GM18508 (cell line): ENCODE measurements around the gene ESPNL.

Experiments
- ATAC-seq: cut with Tn5 transposase; IDR thresholded peaks from one replicate; pipeline ENCODE4 v1.9.1; 2021; ENCODE audit warnings: moderate number of reproducible peaks; ENCODE audit not compliant: insufficient read depth, unreplicated experiment

ESPNL gene

DNA sequence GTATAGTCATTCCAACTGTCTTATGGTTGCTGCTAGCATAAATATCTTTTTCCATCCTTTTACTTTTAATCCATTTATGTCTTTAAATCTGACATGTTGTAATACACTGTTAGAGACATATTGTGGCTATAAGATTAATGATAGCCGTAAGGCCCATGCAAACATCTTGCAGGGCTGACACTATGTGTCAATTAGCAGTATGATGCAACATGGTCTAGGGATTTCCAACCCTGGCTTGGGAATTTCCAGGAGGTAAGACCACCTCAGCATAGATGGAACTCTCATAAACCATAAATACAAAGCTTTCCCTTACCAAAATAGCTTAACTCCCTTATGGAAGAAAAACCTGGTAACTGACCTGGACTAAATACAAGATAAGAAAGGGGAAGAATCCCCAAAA, 22.8 kb upstream of the ESPNL start:
- no peak for ATAC-seq

DNA sequence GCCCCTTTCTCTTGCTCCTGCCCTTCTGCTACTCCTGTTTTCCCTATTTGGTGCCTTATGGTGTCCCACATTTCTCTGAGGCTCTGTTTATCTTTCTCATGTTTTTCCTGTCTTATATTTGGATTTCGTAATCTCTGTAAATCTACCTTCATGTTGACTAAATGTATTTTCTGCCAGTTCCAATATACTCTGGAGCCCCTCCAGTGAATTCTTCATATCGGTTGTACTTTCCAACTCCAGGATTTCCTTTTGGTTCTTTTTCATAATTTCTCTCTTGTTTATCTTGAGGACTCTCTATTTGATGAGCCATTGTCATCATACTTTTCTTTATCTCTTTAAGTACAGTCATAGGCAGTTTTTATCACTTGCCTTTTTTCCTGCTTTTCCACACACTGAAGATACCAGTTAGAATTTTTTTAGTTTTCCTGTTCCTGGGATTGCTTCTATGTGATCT, 20.2 kb upstream of the ESPNL start:
- ATAC-seq: no peak

DNA sequence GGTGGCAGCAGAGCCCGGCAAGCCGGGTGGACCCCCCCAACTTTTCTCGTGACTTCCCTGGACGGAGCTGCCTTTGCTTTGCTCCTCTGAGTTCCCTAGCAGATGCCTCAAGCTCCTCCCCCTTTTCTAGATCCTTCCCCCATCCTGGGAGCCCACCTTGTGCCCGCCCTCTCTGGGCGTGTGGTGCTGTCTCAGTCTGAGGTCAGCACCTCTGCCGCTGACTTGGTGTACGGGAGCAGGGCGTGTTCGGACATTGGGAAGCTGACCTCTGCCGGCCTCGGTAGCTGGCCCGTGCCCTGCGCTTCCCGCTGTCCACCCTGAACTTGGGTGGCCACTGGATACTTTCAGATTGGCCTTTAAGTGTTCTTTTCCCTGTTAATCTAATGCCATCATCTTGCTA, 19.6 kb upstream of the ESPNL start:
- no peak for ATAC-seq

DNA sequence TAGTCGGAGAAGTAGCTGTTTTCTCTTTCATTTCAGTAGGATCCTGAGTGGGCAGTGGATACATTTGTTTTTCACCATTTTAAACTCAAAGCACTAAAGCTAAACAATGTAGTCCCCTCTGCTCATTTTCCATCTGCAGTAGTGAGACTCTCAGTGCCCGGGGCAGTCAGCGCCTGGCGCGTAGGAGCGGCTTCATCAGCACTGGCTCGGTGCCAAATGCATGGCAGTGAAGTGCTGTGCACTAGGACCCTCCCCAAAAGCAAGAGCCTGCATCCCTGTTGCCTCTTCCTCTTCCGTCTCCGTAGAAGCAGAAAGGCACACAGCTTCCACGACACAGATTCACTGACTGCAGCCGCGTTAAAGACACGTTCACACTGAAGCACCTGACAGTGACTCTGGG, 19.0 kb upstream of the ESPNL start:
- ATAC-seq: no peak

DNA sequence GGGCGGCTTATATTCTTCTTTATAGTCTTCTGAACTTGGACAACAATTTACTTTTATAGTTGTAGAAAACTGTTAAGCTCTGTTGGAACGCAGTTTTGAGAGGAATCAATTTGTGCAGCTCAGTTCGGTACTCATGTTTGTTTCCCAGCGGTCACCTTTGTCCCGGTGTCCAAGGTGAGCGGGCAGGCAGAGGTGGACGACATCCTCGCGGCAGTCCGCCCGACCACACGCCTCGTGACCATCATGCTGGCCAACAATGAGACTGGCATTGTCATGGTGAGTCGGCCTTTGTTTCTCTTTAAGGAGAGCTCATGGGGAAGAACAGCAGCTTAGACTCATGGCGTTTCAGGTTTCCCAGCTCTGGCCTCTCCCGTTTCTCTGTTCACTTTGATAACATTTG, 18.6 kb upstream of the ESPNL start:
- ATAC-seq: no peak

DNA sequence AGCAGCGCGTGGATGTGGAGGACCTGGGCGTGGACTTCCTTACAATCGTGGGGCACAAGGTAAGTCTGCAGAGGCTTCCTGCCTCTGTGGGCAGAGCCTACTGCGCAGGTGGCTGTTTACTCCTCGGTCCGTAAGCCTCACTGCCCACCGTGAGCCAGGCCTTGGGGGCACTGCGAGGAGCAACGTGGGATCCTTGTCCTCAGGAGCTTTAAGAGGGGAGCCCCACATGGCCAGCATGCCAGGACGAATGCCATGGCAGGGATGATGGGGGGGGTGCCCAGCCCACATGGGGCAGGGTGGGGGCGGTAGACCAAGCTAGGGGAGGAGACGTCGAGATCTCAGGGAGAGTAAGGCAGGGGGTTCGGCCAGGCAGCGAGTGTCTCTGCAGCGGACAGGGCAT, 18.0 kb upstream of the ESPNL start:
- ATAC-seq: no peak

DNA sequence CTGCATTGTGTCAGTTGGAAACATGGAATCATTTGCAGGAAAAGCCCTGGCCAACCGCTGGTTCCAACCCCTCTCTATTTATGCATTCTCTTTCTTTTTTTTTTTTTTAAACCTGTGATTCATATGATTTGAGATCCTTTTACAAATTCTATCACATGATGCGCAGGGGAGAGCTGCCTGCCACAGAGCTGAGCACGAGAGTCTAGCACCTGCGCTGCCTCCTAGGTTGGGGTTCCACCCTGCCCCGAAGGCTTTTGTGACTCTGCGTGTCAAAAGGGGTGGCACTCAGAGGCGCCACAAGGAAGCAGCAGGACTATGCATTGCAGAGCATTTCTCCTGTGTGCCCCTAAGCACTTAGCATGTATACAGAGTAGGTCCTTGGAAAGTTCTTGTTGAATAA, 17.3 kb upstream of the ESPNL start:
- ATAC-seq: no peak

DNA sequence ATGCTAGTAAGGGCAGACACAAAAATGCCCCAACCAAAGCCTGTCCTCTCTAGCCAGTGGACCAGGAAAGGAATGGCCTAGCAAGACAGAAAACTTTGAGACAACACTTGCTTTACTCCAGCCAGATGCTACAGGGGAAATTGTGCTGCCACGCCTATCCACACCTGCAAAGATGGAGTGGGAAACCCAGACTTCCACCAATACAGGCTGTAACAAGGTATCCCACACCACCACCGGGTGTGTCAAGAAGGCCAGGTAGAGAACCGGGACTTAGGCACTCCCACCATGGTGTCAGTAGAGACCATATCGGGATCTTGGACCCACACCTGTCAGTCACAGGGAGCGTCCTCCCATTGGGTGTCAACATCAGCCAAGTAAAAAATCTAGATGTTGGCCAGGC, 16.2 kb upstream of the ESPNL start:
- no peak for ATAC-seq

DNA sequence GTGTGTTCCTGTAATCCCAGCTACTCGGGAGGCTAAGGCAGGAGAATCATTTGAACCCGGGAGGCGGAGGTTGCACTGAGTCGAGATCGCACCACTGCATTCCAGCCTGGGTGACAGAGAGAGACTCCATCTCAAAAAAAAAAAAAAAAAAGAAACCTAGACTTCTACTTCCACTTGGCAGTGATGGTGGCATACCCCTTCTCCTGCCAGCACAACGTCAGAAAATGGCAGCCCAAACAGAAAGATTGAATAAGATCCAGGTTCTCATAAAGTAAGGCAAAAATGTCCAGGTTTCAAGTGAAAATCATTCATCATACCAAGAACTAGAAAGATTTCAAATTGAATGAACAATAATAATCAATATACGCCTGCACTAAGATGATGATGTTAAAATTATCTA, 15.4 kb upstream of the ESPNL start:
- ATAC-seq: no peak

DNA sequence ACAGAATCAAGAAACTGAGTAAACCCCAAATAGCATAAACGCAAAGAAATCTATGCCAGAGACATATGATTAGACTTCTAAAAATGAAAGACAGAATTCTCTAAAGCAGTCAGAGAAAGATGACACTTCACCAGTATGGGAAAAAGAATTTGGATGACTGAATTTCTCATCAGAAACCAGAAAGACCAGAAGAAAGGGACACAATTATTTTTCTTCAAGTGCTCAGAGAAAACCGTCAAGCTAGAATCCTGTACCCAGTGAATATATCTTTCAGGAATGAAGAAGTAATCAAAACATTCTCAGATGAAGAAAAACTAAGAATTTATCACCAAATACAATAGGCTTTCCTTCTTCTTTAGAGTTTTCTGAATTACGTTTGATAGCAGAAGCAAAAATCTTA, 14.2 kb upstream of the ESPNL start:
- ATAC-seq: no peak

DNA sequence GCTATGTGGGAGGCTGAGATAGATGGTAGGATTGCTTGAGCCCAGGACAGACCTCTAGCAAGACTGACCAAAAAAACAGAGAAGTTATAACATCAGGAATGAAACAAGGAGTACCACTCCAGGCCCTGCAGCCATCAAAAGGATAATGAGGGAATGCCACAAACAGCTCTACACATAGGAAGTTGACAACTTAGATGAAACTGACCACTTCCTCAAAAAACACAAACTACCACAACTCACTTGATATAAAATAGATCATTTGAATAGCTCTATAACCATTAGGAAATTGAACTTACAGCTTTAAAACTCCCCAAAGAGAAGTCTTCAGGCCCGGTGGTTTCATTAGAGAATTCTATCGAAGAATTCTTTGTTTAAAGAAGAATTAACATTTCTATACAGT, 12.9 kb upstream of the ESPNL start:
- no peak for ATAC-seq

DNA sequence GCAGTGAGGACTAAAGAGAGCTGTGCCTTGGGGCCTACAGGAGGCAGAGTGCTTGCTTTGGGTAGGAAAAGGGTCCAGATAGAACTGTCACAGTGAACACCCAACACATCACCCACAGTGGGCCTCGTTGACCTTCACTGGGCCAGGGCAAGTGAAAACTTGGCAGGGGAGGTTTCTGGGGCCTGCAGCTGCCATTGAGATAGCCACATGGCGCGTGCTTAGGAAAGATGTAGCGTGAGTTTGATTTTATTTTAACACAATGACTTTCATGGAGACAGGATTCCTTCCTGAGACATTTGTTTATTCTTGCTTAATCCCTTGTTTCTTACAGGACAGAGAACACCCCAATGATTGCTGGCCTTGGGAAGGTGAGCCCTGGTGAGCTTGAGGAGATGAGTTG, 9.3 kb upstream of the ESPNL start:
- no peak for ATAC-seq

DNA sequence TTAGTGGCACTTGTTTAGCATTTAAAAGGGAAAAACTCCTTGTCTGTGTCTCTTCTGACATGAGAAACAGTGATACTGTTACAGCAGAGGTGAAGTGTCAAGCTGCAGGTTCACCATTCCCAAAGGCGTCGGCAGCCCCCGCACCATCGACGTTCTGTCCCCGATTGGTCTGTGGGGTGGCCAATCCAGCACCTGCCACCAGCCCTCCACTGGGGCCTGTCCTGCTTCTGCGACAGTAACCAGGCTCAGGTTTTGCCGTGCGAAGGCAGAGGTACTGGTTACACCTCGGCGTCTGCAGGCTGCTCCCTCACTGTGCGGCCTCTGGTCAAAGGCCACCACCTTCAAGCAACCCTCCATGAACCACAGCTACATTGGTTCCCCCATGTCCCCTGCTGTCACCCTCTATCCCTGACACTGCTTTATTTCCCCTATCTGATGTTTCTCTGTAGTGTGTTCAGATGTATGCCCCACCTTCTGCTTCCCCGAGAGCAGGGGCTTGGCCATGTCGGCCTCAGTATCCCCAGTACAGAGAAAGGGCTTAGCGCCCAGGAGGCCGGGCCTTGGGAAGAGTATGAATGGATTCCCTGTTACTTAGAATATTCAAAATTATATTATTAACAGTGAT, 8.6 kb upstream of the ESPNL start:
- no peak for ATAC-seq

DNA sequence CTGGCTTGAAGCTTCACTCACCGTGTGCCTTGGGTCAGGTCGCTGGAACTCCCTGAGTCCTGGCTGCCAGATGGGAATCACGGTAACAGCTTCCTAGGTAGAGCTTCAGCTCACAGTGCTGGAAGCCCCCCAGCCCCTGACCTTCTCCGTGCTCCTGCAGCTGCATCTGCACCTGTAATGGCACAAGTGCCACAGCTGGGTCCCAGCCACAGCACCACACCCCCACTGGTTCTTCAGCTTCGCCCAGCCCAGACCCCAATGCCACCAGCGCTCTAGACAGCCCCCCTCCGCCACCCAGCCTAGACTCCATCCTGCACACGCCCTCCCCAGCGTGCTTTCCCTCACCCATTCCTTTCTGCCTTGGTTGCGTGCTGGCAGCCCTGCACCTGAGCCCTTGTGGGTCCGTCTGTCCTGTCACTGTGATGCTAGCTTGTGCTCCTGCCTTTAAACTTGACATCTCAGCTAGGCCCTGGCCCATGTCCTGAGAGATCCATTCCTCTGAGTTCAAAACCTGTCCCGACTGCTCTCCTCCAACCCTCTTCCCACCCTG, 7.6 kb upstream of the ESPNL start:
- ATAC-seq: no peak

DNA sequence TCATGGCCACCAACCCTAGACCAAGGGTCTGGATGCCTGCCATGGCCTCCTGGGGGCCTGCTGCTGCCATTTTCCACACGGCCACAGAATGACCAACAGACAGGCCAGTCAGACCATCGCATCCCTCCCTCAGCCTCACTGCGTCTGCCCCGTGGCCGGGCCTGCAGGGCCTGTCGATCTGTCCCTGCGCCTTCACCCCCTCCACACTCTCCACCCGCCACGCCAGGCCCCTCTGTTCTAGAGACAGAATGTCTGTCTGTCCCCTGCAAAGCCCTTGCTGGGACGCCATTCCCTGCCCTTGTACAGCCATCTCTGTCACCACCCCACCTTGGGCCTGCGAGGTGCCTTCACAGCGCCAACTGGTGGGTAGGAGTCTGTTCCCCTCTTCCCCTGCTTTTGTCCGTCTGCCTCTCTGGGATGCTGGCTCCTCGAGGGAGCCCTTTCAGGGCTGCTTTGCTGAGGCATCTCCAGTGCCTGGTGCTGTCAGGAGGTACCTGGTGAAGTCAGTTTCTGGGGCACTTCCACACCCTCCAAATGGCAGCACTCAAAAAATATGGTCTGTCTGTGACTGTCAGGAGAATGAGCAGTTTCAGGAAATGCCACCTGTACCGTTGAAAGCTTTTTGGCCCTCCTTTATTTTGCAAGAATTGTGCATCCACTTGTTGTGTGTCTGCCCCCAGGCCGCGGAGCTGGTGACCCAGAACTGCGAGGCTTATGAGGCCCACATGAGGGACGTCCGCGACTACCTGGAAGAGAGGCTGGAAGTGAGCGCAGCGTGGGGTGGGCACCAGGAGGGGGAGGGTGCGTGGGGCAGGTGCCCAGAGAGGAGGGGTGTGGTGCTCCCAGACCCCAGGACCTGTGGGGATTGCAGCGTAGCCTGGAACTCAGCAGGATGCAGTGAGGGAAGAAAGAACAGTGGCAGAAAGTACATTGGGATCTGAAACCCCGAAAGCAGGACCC, 6.7 kb upstream of the ESPNL start:
- no peak for ATAC-seq

DNA sequence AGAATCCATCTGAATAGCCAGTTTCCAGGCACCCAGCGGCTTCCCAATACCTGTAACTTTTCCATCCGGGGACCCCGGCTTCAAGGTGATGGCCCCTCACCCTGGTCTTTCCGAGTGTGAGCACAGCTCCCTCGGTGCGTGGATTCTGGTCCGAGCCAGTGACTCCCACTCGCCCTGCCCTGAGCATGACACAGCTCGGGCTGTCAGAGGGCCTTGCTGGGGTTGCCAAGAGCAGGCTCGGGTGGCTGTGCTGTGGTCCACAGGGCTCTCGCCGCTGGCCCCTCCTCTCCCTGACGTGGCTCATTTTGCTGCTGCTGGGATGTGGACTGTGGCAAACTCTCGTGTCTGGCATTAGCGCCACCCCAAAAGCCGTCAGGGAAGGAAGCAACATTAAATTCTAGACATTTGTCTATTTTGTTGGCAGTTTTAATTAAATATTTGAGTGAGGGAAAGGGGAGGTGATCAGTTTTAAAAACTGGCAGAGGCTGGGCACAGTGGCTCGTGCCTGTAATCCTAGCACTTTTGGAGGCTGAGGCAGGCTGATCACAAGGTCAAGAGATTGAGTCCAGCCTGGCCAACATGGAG, 5.6 kb upstream of the ESPNL start:
- no peak for ATAC-seq

DNA sequence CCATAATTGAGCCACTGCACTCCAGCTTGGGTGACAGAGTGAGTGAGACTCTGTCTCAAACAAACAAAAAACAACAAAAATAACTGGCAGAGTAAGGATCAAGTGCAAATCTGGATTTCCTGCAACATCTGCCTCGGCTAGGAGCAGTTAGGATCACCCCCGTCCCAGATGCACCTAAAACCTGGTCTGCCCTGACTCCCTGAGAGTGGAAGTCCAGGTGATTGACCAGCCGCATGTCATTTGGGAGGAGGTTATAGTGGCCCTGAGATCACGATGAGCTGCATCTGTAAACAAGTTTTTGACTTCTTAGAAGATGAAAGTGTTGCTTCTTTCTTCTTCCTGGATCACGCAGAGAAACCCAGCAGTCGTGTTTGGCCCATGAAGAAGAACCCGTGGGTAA, 5.0 kb upstream of the ESPNL start:
- no peak for ATAC-seq

DNA sequence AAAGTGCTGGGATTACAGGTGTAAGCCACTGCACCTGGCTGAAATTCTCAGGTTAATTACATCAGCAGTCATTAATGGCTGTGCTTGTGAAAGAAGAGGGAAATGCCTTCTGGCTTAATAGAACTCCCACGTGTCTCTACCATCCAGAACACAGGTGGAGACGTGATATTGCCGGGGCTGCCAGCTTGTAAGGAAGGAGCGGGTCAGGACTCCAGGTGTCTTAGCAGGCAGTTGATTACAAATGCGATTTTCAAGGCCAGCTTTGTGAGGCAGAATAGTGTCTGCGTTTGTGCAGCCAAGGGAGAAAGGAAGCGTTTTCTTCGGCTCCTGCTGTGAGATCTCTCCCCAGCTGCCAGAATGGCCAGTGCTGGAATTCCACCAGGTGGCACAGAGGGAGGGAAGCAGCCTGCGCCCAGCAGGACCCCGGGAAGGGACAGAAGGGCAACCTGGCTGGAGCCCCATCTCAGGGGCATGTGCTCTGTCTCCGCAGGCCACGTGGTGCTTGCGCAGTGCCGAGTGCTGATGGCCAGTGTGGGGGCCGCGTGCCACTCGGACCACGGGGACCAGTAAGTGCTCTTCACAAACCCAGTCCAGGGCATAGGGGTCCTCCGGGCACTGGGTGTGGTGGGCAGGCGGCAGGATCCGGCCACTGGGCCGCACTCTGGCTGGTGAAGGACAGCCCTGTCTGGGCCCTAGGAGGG, 3.7 kb upstream of the ESPNL start:
- ATAC-seq: no peak

DNA sequence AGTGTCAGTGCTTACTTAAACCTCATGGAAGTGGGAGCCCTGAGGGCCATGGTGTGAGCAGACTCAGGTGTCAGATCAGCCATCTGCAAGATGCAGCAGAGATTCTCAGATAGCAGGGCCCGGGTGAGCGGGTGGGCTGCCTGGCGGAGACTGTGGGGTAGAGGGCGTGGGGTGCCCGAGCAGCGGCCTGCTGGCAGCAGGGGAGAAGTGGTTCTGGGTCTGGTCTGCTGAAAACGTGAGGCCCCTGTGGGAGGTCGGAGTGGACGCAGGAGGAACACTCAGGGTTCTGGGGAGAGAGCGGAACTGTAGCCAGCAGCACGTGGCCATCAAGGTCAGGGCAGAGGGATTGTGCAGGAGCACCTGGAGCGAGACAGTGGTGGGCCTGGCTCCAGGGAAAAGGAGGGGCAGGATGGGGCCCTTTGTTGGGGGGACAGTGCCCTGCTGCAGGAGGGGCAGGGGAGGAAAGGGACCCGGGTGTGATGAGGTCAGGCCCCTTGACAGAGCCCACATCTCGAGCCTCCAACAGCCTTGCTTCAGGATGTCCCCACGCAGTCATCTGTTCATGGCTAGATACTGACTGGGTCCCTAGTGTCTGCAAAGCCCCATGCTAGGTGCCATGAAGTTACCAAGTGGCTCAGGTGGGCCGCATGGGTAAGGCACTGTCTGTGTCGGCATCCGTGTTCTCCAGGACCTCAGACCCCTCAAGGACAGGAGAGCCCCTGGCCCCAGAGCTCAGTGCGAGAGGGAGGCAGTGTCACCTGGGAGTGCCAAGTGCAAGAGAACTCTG, 2.7 kb upstream of the ESPNL start:
- ATAC-seq: no peak
